ENCODE measurements around the gene CDK5R1. TPM values are rescaled to one million over a fixed set of nuclear protein-coding genes. Genes with fewer than 3 reads are reported as not detected.

CDK5R1 gene
- total RNA-seq, 1 donor from 2014 or later, result 2.2 TPM

DNA sequence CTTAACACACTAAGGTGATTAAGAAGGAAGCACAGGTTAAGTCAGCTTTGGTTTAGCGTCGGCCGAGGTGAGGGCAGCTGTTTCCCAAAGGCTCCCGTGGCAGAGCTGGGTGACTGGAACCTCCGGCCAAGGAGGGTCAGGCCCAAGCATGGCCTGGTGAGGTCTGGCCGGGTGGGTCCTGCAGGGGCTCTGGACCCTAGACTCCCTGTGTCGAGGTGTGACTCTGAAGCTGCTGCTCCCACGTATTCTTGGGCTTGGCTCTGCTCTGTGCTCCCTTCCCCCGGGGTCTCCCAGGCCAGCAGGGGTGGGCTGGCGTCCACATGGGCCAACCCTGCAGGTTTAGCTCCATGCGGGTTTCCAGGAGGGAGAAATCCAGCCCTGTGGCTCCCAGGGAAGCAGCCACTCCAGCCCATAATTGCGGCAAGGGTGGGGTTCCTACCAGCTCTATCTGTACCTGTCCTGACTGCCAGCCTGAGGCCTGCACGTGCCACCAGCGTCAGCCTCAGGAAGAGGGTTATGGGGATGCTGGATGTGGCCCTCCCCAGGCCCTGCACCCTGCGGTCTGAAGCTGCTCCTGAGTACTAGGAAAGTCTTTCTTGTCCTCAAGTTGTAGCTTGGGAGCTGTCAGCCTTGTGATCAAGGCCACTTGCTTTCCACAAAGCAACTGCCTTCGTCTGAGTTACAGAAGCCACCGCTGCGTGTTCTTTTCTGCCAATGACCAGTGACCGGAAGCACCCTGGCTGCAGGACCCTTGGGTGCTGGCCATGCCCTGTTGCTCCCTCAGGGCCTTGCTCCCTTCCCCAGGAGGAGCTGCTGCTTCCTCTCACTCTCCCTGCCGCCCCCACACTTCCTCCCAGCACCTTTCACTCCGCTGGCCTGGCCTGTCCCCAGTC is 4.8 kb downstream of the CDK5R1 start:
- peaks cover 6% of the 10 kb centered on the region for H3K27me3 Mint-ChIP-seq (ENCODE audit: unreplicated experiment)

DNA sequence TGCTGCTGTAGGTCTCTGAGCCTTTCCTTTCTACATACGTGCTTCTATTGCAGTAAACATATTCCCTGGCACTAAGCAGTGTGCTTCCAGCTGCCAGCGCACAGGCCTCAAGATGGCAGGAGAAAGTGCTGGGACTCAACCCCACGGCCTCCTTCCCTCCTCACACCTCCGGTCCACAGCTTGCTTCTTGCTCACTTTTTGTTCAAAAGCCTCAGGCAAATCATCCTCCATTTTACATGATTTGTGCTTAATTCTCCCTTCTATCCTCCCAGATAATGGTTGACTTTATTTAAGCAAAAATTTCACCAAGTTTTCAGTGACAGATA is 5.4 kb downstream of the CDK5R1 start:
- no peak overlapping the region for H3K27ac Mint-ChIP-seq (ENCODE audit: unreplicated experiment)
- H3K27me3 Mint-ChIP-seq (ENCODE audit: unreplicated experiment), result peaks cover 9% of the 10 kb centered on the region
- no peak for DNase-seq (ENCODE audit: low spot score)
- H3K4me1 Mint-ChIP-seq (ENCODE audit: unreplicated experiment), result peaks cover 20% of the 10 kb centered on the region
- TF ChIP-seq, protein P1, sequence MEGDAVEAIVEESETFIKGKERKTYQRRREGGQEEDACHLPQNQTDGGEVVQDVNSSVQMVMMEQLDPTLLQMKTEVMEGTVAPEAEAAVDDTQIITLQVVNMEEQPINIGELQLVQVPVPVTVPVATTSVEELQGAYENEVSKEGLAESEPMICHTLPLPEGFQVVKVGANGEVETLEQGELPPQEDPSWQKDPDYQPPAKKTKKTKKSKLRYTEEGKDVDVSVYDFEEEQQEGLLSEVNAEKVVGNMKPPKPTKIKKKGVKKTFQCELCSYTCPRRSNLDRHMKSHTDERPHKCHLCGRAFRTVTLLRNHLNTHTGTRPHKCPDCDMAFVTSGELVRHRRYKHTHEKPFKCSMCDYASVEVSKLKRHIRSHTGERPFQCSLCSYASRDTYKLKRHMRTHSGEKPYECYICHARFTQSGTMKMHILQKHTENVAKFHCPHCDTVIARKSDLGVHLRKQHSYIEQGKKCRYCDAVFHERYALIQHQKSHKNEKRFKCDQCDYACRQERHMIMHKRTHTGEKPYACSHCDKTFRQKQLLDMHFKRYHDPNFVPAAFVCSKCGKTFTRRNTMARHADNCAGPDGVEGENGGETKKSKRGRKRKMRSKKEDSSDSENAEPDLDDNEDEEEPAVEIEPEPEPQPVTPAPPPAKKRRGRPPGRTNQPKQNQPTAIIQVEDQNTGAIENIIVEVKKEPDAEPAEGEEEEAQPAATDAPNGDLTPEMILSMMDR (IDR thresholded peaks at IDR 0.05; ENCODE audit: unreplicated experiment), result no peak
- no peak overlapping the region for H3K4me3 Mint-ChIP-seq (ENCODE audit: unreplicated experiment)
- peaks cover 11% of the 10 kb centered on the region for H3K36me3 Mint-ChIP-seq (ENCODE audit: low read depth, unreplicated experiment)
- no peaks in the 10 kb centered on the region for H3K9me3 Mint-ChIP-seq (ENCODE audit: unreplicated experiment)

More for the DNA sequence above, 4.8 kb downstream of the CDK5R1 start:
- no peak for DNase-seq (ENCODE audit: low spot score)
- no peak overlapping the region for H3K4me3 Mint-ChIP-seq (ENCODE audit: unreplicated experiment)
- H3K9me3 Mint-ChIP-seq (ENCODE audit: unreplicated experiment), result no peaks in the 10 kb centered on the region
- H3K36me3 Mint-ChIP-seq (ENCODE audit: low read depth, unreplicated experiment), result peaks cover 11% of the 10 kb centered on the region
- TF ChIP-seq, protein P1 (IDR thresholded peaks at IDR 0.05; ENCODE audit: unreplicated experiment), result no peak
- no peak overlapping the region for H3K27ac Mint-ChIP-seq (ENCODE audit: unreplicated experiment)
- H3K4me1 Mint-ChIP-seq (ENCODE audit: unreplicated experiment), result peaks cover 20% of the 10 kb centered on the region

DNA sequence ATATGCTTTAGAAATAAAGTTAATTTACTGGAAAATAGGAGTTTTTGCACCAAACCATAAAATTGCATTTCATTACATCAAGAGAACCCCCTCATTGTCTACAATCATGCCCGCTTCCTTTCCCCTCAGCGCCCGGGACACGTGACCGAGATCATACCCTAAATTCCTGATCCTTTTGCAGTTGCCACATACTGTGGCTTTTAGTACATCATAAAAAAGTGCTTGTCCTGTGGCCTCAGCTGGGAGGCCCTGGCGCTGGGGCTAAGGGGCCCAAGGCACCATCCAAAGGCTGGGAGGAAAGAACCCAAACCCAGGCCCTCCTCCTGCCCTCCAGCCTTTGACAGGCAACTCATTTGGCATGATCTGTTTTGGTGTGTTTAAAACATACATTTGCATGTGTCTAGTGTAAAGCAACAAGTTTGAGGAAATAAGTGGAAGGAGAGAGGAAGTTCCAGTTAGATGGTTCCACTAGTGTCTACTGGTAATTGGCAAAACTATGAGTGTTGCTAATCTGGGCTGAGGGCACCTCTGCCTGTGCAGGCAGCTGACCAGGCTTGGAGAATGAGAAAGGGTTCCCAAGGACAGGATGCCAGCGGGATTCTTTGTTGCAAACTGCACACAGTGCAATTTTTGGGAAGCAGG is 6.0 kb downstream of the CDK5R1 start:
- peaks cover 8% of the 10 kb centered on the region for H3K27me3 Mint-ChIP-seq (ENCODE audit: unreplicated experiment)

DNA sequence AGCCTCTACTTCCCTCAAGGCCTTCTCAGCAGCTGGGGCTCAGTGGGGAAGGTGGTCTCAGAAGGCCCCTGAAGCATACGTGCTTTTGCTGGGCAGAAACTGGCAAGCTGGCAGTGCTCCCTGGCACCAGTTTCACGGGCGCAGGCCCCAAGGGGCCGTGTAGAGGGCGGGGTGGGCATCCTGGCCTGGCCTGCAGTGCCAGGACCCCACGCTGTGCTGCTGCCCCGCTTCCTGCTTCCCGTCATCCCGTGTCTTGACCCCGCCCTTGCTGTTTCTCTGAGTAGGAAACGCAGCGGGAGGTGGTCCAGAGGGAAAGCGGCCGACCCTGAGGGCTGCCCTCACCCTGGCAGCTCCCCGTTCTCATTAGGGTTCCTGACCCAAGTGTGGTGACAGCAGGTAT is 6.8 kb downstream of the CDK5R1 start:
- peaks cover 11% of the 10 kb centered on the region for H3K36me3 Mint-ChIP-seq (ENCODE audit: low read depth, unreplicated experiment)
- H3K27ac Mint-ChIP-seq (ENCODE audit: unreplicated experiment), result no peak overlapping the region
- H3K4me3 Mint-ChIP-seq (ENCODE audit: unreplicated experiment), result no peak overlapping the region
- no peak for DNase-seq (ENCODE audit: low spot score)
- peaks cover 6% of the 10 kb centered on the region for H3K27me3 Mint-ChIP-seq (ENCODE audit: unreplicated experiment)
- H3K9me3 Mint-ChIP-seq (ENCODE audit: unreplicated experiment), result no peaks in the 10 kb centered on the region
- H3K4me1 Mint-ChIP-seq (ENCODE audit: unreplicated experiment), result peaks cover 13% of the 10 kb centered on the region
- TF ChIP-seq, protein P1 (IDR thresholded peaks at IDR 0.05; ENCODE audit: unreplicated experiment), result no peak

More for the DNA sequence above, 6.0 kb downstream of the CDK5R1 start:
- Mint-ChIP-seq H3K36me3 (ENCODE audit: low read depth, unreplicated experiment) (peaks cover 11% of the 10 kb centered on the region), H3K9me3 (ENCODE audit: unreplicated experiment) (no peaks in the 10 kb centered on the region), H3K4me1 (ENCODE audit: unreplicated experiment) (peaks cover 17% of the 10 kb centered on the region), H3K27ac (ENCODE audit: unreplicated experiment) (no peak overlapping the region), H3K4me3 (ENCODE audit: unreplicated experiment) (no peak overlapping the region)
- TF ChIP-seq, protein P1 (IDR thresholded peaks at IDR 0.05; ENCODE audit: unreplicated experiment), result no peak
- DNase-seq (ENCODE audit: low spot score), result no peak

All from endothelial cell (in vitro differentiated cells).